MM.1S (cell line): Measurements from ENCODE around the gene MOB1A.
"Not testable (repeated sequence)": the region's sequence is repeated elsewhere in the genome, so short reads cannot be mapped to it uniquely, and the experiment has no call there.

Experiments
- DNase-seq: peaks from one replicate; pipeline ENCODE4 v3.0.0-alpha.2; 2015
- H2AFZ ChIP-seq: fragments of 300-600 bp; sonication (generic); 2 replicates; pipeline ENCODE4 v1.6.0; 2016; ENCODE audit warnings: antibody characterized with exemption, low read length
- H3F3A ChIP-seq: fragments of 300-600 bp; sonication (generic); 2 replicates; pipeline ENCODE4 v1.6.1; 2016; ENCODE audit warnings: mild to moderate bottlenecking, antibody characterized with exemption, low read length, moderate library complexity, mixed read lengths; ENCODE audit not compliant: insufficient read depth
- H3K27ac ChIP-seq: fragments of 300-600 bp; sonication (generic); 2 replicates; pipeline ENCODE4 v1.5.1; 2016; ENCODE audit warnings: mild to moderate bottlenecking, low read length
- H3K27me3 ChIP-seq: fragments of 300-600 bp; sonication (generic); replicated peaks from 2 replicates; pipeline ENCODE4 v1.6.0; 2016; ENCODE audit warnings: low read length; ENCODE audit not compliant: insufficient read depth
- H3K36me3 ChIP-seq: fragments of 300-600 bp; sonication (generic); replicated peaks from 2 replicates; pipeline ENCODE4 v1.6.1; 2016; ENCODE audit warnings: mild to moderate bottlenecking, low read length, mixed read lengths; ENCODE audit not compliant: insufficient read depth
- H3K4me1 ChIP-seq: fragments of 300-600 bp; sonication (generic); 2 replicates; pipeline ENCODE4 v1.6.1; 2016; ENCODE audit warnings: low read length, mixed read lengths
- H3K4me2 ChIP-seq: fragments of 300-600 bp; sonication (generic); 2 replicates; pipeline ENCODE4 v1.6.0; 2016; ENCODE audit warnings: low read depth, low read length
- H3K4me3 ChIP-seq: fragments of 300-600 bp; sonication (generic); 2 replicates; pipeline ENCODE4 v1.5.1; 2016; ENCODE audit warnings: low read length, mixed read lengths
- H3K79me2 ChIP-seq: fragments of 300-600 bp; sonication (generic); 2 replicates; pipeline ENCODE4 v1.6.1; 2016; ENCODE audit warnings: mixed run types, low read length, mixed read lengths
- H3K9ac ChIP-seq: fragments of 300-600 bp; sonication (generic); 2 replicates; pipeline ENCODE4 v1.6.1; 2016; ENCODE audit warnings: low read length, mixed read lengths
- H3K9me2 ChIP-seq: fragments of 300-600 bp; sonication (generic); replicated peaks from 2 replicates; pipeline ENCODE4 v1.6.1; 2016; ENCODE audit warnings: mild to moderate bottlenecking, low read length, mixed read lengths; ENCODE audit not compliant: insufficient read depth
- H3K9me3 ChIP-seq: fragments of 300-600 bp; sonication (generic); replicated peaks from 2 replicates; pipeline ENCODE4 v1.6.1; 2016; ENCODE audit warnings: mild to moderate bottlenecking, low read length, mixed read lengths; ENCODE audit not compliant: insufficient read depth
- H4K20me1 ChIP-seq: fragments of 300-600 bp; sonication (generic); 2 replicates; pipeline ENCODE4 v1.6.1; 2016; ENCODE audit warnings: mild to moderate bottlenecking, low read length, moderate library complexity, mixed read lengths; ENCODE audit not compliant: insufficient read depth
- EZH2 ChIP-seq: fragments of 300-600 bp; sonication (generic); optimal IDR thresholded peaks from 2 replicates; pipeline ENCODE3; 2017; ENCODE audit warnings: low read depth, mild to moderate bottlenecking, antibody characterized with exemption, low read length, mixed read lengths
- EZH2phosphoT487 ChIP-seq: fragments of 300-600 bp; sonication (generic); IDR thresholded peaks from 2 replicates; pipeline ENCODE4 v1.6.1; 2018; ENCODE audit warnings: antibody characterized with exemption, low read length
- TF ChIP-seq, protein P1 (sequence below): fragments of 300-600 bp; sonication (generic); IDR thresholded peaks from 2 replicates; pipeline ENCODE4 v1.5.1; 2016; ENCODE audit warnings: antibody characterized with exemption, low read length, mixed read lengths

The MOB1A gene

DNA sequence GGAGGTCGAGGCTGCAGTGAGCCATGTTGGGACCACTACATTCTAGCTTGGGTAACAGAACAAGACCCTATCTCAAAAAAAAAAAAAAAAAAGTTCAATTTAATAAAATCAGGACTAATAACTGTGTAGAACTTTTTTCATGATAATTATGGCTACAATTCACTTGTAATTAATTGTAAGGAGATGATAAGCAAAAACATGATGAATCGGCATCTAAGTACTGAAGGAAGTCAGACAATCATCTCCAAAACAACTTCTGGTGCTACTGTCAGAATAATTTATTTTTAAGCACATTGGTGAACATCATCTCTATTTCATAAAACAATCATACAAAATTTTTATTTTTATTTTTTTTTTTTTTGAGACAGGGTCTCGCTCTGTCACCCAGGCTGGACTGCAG is 10.0 kb upstream of the MOB1A start:
- TF ChIP-seq EZH2, result no peak
- TF ChIP-seq, protein P1, sequence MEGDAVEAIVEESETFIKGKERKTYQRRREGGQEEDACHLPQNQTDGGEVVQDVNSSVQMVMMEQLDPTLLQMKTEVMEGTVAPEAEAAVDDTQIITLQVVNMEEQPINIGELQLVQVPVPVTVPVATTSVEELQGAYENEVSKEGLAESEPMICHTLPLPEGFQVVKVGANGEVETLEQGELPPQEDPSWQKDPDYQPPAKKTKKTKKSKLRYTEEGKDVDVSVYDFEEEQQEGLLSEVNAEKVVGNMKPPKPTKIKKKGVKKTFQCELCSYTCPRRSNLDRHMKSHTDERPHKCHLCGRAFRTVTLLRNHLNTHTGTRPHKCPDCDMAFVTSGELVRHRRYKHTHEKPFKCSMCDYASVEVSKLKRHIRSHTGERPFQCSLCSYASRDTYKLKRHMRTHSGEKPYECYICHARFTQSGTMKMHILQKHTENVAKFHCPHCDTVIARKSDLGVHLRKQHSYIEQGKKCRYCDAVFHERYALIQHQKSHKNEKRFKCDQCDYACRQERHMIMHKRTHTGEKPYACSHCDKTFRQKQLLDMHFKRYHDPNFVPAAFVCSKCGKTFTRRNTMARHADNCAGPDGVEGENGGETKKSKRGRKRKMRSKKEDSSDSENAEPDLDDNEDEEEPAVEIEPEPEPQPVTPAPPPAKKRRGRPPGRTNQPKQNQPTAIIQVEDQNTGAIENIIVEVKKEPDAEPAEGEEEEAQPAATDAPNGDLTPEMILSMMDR, result no peak
- no peak for TF ChIP-seq EZH2phosphoT487
- H2AFZ ChIP-seq, result no peak overlapping the region
- no peak for DNase-seq
- no peak overlapping the region for H3K27ac ChIP-seq
- H3K4me1 ChIP-seq, result no peaks in the 10 kb centered on the region
- no peak overlapping the region for H3K9ac ChIP-seq
- no peaks in the 10 kb centered on the region for H3K27me3 ChIP-seq
- H3K79me2 ChIP-seq, result no peaks in the 10 kb centered on the region
- H3K9me2 ChIP-seq, result no peaks in the 10 kb centered on the region
- H3F3A ChIP-seq, result 0 out of 2 replicates have a peak, but pooled peaks cover 3% of the 10 kb centered on the region
- no peak overlapping the region for H3K4me3 ChIP-seq
- H3K36me3 ChIP-seq, result no peaks in the 10 kb centered on the region
- no peaks in the 10 kb centered on the region for H3K9me3 ChIP-seq
- H3K4me2 ChIP-seq, result no peak overlapping the region
- no peaks in the 10 kb centered on the region for H4K20me1 ChIP-seq

DNA sequence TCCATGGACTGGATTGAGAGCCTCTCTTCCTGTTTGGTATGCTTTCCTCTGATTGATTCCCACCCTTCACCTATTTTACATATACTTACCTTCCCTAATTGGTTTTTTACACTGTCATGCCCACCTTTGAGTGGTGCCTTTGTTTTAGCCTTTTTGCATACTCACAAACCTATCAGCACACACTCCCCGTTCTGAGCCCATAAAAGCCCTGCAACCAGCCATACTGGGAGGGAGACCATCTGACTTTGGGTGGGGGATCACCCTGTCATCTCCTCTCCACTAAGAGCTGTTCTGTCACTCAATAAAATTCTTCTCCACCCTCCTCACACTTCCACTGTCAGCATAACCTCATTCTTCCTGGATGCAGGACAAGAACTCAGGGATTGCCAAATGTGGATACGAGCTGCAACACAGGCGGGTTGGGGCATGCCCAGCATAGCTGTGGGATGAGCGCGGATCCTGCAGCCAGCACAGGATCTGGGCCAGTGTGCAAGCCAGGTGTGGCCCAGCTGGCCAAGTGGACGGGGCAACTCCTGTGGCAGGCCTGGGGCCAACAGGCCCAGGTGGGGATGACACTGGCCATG is 9.4 kb upstream of the MOB1A start:
- Histone ChIP-seq H3K9me3 (no peaks in the 10 kb centered on the region), H3K4me3 (no peak overlapping the region), H3K4me1 (no peaks in the 10 kb centered on the region), H3K9ac (no peak overlapping the region), H3K27ac (no peak overlapping the region), H3K9me2 (no peaks in the 10 kb centered on the region), H2AFZ (no peak overlapping the region), H3K27me3 (no peaks in the 10 kb centered on the region), H3K4me2 (no peak overlapping the region), H3K36me3 (no peaks in the 10 kb centered on the region), H3K79me2 (no peaks in the 10 kb centered on the region), H4K20me1 (no peaks in the 10 kb centered on the region), H3F3A (0 out of 2 replicates have a peak, but pooled peaks cover 3% of the 10 kb centered on the region)
- DNase-seq, result no peak
- TF ChIP-seq EZH2, result no peak
- TF ChIP-seq, protein P1, result no peak
- TF ChIP-seq EZH2phosphoT487, result no peak

DNA sequence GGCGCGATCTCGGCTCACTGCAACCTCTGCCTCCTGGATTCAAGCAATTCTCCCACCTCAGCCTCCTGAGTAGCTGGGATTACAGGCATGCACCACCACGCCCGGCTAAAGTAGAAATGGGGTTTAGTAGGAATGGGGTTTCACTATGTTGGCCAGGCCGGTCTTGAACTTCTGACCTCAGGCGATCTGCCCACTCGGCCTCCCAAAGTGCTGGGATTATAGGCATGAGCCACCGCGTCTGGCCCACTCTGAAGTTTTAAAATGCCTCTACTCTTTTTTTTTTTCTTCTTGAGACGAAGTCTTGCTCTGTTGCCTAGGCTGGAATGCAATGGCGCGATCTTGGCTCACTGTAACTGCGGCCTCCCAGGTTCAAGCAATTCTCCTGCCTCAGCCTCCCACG is 8.0 kb upstream of the MOB1A start:
- not testable (repeated sequence) for H3K9me2 ChIP-seq, H2AFZ ChIP-seq, H3K9ac ChIP-seq, H3K27ac ChIP-seq, H4K20me1 ChIP-seq, H3K36me3 ChIP-seq, H3K4me1 ChIP-seq, DNase-seq, H3F3A ChIP-seq, H3K79me2 ChIP-seq, H3K9me3 ChIP-seq, H3K27me3 ChIP-seq, H3K4me3 ChIP-seq, H3K4me2 ChIP-seq

DNA sequence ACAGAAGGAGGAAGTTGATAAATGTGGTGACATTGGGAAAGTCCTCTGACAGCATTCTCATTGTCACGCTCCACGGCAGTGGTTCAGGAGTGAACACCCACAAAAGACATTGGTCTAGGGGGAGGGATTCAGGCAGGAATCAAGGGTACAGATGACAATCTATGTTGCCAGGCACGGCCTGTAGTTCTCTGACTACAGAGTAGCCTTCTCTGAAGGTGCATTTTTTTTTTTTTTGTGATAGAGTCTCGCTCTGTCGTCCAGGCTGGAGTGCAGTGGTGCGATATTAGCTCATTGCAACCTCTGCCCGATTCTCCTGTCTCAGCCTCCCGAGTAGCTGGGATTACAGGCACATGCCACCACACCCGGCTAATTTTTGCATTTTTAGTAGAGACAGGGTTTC is 7.4 kb upstream of the MOB1A start:
- Histone ChIP-seq H3K79me2 (no peaks in the 10 kb centered on the region), H3K4me1 (peaks cover 5% of the 10 kb centered on the region), H4K20me1 (no peaks in the 10 kb centered on the region), H3K9me3 (no peaks in the 10 kb centered on the region), H3K27me3 (no peaks in the 10 kb centered on the region), H3F3A (peaks cover 15% of the 10 kb centered on the region), H3K4me3 (no peak overlapping the region; the same call in 1 of the 2 replicates), H3K27ac (peak overlapping the region; percentile 18; the same call in 1 of the 2 replicates), H2AFZ (0 out of 2 replicates have a peak overlapping the region, but pooled peaks have one; percentile 67), H3K9me2 (no peaks in the 10 kb centered on the region), H3K9ac (no peak overlapping the region), H3K36me3 (no peaks in the 10 kb centered on the region), H3K4me2 (peak overlapping the region; percentile 49; the same call in 1 of the 2 replicates)
- peak; percentile 12 for DNase-seq
- TF ChIP-seq EZH2phosphoT487 (no peak), EZH2 (no peak)
- TF ChIP-seq, protein P1, result no peak
